GM23338 (cell line): ENCODE data around the gene CCNY. TPM values are rescaled to one million over a fixed set of nuclear protein-coding genes. Genes with fewer than 3 reads are reported as not detected.
"Not testable (repeated sequence)": the region's sequence is repeated elsewhere in the genome, so short reads cannot be mapped to it uniquely, and the experiment has no call there.

Experiments used
- ATAC-seq: fragments of 200-7000 bp; cut with Tn5 transposase; 3 replicates; pipeline ENCODE4 v1.9.1; 2020
- DNase-seq: peaks from one replicate; pipeline ENCODE4 v3.0.0-alpha.2; 2015; ENCODE audit warnings: low spot score
- H2AFZ ChIP-seq: fragments of 200-600 bp; sonication (generic); 2 replicates; pipeline ENCODE4 v1.8.0; 2016; ENCODE audit warnings: antibody characterized with exemption, mild to moderate bottlenecking, moderate library complexity
- H3F3A ChIP-seq: fragments of 200-600 bp; sonication (generic); replicated peaks from 2 replicates; pipeline ENCODE4 v1.8.0; 2017; ENCODE audit warnings: antibody characterized with exemption, mixed run types, low read depth
- H3K27ac ChIP-seq: fragments of 200-600 bp; sonication (generic); 2 replicates; pipeline ENCODE4 v1.6.1; 2016; ENCODE audit warnings: low read depth
- H3K27me3 ChIP-seq: fragments of 200-600 bp; sonication (generic); 2 replicates; pipeline ENCODE4 v1.8.0; 2016; ENCODE audit warnings: mild to moderate bottlenecking, mixed run types, moderate library complexity; ENCODE audit not compliant: insufficient read depth
- H3K36me3 ChIP-seq: fragments of 200-600 bp; sonication (generic); 2 replicates; pipeline ENCODE4 v1.8.0; 2016; ENCODE audit warnings: mild to moderate bottlenecking; ENCODE audit not compliant: insufficient read depth
- H3K4me1 ChIP-seq: fragments of 200-600 bp; sonication (generic); 2 replicates; pipeline ENCODE4 v1.8.0; 2016; ENCODE audit warnings: mild to moderate bottlenecking, moderate library complexity; ENCODE audit not compliant: insufficient read depth
- H3K4me2 ChIP-seq: fragments of 200-600 bp; sonication (generic); 2 replicates; pipeline ENCODE4 v1.7.1; 2017; ENCODE audit warnings: mixed run types
- H3K4me3 ChIP-seq: fragments of 200-600 bp; sonication (generic); 2 replicates; pipeline ENCODE4 v1.6.1; 2016; ENCODE audit warnings: mixed run types
- H3K79me2 ChIP-seq: fragments of 200-600 bp; sonication (generic); replicated peaks from 2 replicates; pipeline ENCODE4 v1.8.0; 2017; ENCODE audit warnings: mild to moderate bottlenecking; ENCODE audit not compliant: insufficient read depth
- H3K9me2 ChIP-seq: fragments of 200-600 bp; sonication (generic); 2 replicates; pipeline ENCODE4 v1.8.0; 2017; ENCODE audit not compliant: insufficient read depth
- H4K20me1 ChIP-seq: fragments of 200-600 bp; sonication (generic); replicated peaks from 2 replicates; pipeline ENCODE4 v1.8.0; 2017; ENCODE audit warnings: mild to moderate bottlenecking; ENCODE audit not compliant: insufficient read depth
- H3K27ac Mint-ChIP-seq: 2 replicates; pipeline ENCODE4 v1.8.0; 2020; ENCODE audit warnings: inconsistent platforms, mild to moderate bottlenecking, moderate library complexity, mixed read lengths
- H3K27me3 Mint-ChIP-seq: 3 replicates; pipeline ENCODE4 v1.8.0; 2022; ENCODE audit warnings: low read depth, mild to moderate bottlenecking, moderate library complexity, mixed read lengths, inconsistent platforms; ENCODE audit not compliant: insufficient read depth, poor library complexity
- H3K36me3 Mint-ChIP-seq: 3 replicates; pipeline ENCODE4 v1.8.0; 2021; ENCODE audit warnings: low read depth, mild to moderate bottlenecking, inconsistent platforms, moderate library complexity, mixed read lengths
- H3K4me1 Mint-ChIP-seq: 3 replicates; pipeline ENCODE4 v1.8.0; 2020; ENCODE audit warnings: mild to moderate bottlenecking, inconsistent platforms, mixed read lengths
- H3K4me3 Mint-ChIP-seq: 3 replicates; pipeline ENCODE4 v1.8.0; 2021; ENCODE audit warnings: moderate library complexity, mild to moderate bottlenecking, inconsistent platforms, mixed read lengths
- H3K9me3 Mint-ChIP-seq: 3 replicates; pipeline ENCODE4 v1.8.0; 2020; ENCODE audit warnings: moderate library complexity, mild to moderate bottlenecking, inconsistent platforms, mixed read lengths
- CREB1 ChIP-seq: fragments of 250-450 bp; sonication (Bioruptor Pico); IDR thresholded peaks from 2 replicates; pipeline ENCODE4 v1.5.0; 2020; ENCODE audit warnings: low read depth, mild to moderate bottlenecking, moderate library complexity
- EZH2 ChIP-seq: fragments of 200-600 bp; sonication (generic); IDR thresholded peaks from one replicate; pipeline ENCODE4 v1.8.0; 2017; ENCODE audit warnings: antibody characterized with exemption, mild to moderate bottlenecking, low read depth; ENCODE audit not compliant: unreplicated experiment
- EZH2phosphoT487 ChIP-seq: fragments of 200-600 bp; sonication (generic); IDR thresholded peaks from one replicate; pipeline ENCODE4 v1.8.1; 2018; ENCODE audit warnings: antibody characterized with exemption; ENCODE audit not compliant: unreplicated experiment
- JUNB ChIP-seq: IDR thresholded peaks from one replicate; pipeline ENCODE4 v1.6.1; 2016; ENCODE audit warnings: antibody characterized with exemption; ENCODE audit not compliant: unreplicated experiment
- NANOG ChIP-seq: IDR thresholded peaks from 2 replicates; pipeline ENCODE4 v1.6.1; 2016; ENCODE audit warnings: antibody characterized with exemption, borderline replicate concordance
- POLR2AphosphoS5 ChIP-seq: IDR thresholded peaks from 2 replicates; pipeline ENCODE4 v1.6.1; 2016; ENCODE audit warnings: antibody characterized with exemption, low read depth
- STAT1 ChIP-seq: IDR thresholded peaks from one replicate; pipeline ENCODE4 v1.6.1; 2016; ENCODE audit warnings: antibody characterized with exemption; ENCODE audit not compliant: unreplicated experiment
- ZNF114 ChIP-seq: fragments of 250-450 bp; sonication (Bioruptor Pico); IDR thresholded peaks from 2 replicates; pipeline ENCODE4 v1.5.0; 2020; ENCODE audit warnings: mild to moderate bottlenecking, moderate library complexity
- ZNF331 ChIP-seq: fragments of 250-450 bp; sonication (Bioruptor Pico); IDR thresholded peaks from 2 replicates; pipeline ENCODE4 v1.5.0; 2020; ENCODE audit warnings: low read depth, mild to moderate bottlenecking, moderate library complexity
- polyA plus RNA-seq: library from polyadenylated mRNA; unstranded; fragments of >200 nt; fragmentation: Nextera tagmentation; extraction: Ambion mirVana; gene quantifications from 2 replicates; pipeline ENCODE4 v1.2.1, GENCODE V29; 2016
- total RNA-seq: library from RNA; depleted of rRNA; stranded (reverse); fragments of >200 nt; shearing (Covaris generic); gene quantifications from 2 replicates; pipeline ENCODE4 v1.2.3, GENCODE V29; 2014
- TF ChIP-seq, protein P1 (sequence below), 2 experiments: fragments of 200-600 bp in 1 of 2; sonication (generic) in 1 of 2; conservative IDR thresholded peaks; 2 replicates each; pipeline versions ENCODE4 v1.5.1 to v1.6.1; 2016 to 2017; ENCODE audit warnings: antibody characterized with exemption in 2 of 2, low read depth in 2 of 2, mild to moderate bottlenecking in 2 of 2, moderate library complexity in 1 of 2
- TF ChIP-seq, protein P2 (sequence below): IDR thresholded peaks from 2 replicates; pipeline ENCODE4 v1.6.1; 2016; ENCODE audit warnings: antibody characterized with exemption
- TF ChIP-seq, protein P3 (sequence below): IDR thresholded peaks from one replicate; pipeline ENCODE4 v1.6.1; 2018; ENCODE audit warnings: antibody characterized with exemption; ENCODE audit not compliant: unreplicated experiment

The CCNY gene
- total and polyA plus RNA-seq, 2 experiments from 2014 or later = 14.2 to 29.0 TPM

DNA sequence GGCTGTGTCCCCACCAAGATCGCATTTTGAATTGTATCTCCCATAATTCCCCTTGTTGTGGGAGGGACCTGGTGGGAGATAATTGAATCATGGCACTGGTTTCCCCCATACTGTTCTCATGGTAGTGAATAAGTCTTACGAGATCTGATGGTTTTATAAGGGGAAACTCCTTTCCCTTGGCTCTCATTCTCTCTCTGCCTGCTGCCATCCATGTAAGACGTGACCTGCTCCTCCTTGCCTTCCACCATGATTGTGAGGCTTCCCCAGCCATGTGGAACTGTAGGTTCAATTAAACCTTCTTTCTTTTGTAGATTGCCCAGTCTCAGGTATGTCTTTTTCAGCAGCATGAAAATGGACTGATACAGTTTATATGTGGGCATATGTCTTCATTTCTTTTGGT, 201.6 kb downstream of the CCNY start:
- peaks cover 27% of the 10 kb centered on the region for H3K9me3 Mint-ChIP-seq
- not testable (repeated sequence) for H3K27ac ChIP-seq, H3K27me3 Mint-ChIP-seq, H3K9me2 ChIP-seq, H2AFZ ChIP-seq, H3K27me3 ChIP-seq, ATAC-seq, H4K20me1 ChIP-seq, H3K36me3 ChIP-seq, H3K4me3 ChIP-seq, H3K27ac Mint-ChIP-seq, DNase-seq, H3K79me2 ChIP-seq, H3K4me1 Mint-ChIP-seq, H3K4me3 Mint-ChIP-seq, H3F3A ChIP-seq, H3K4me2 ChIP-seq, H3K4me1 ChIP-seq
- H3K36me3 Mint-ChIP-seq = peaks cover 71% of the 10 kb centered on the region

DNA sequence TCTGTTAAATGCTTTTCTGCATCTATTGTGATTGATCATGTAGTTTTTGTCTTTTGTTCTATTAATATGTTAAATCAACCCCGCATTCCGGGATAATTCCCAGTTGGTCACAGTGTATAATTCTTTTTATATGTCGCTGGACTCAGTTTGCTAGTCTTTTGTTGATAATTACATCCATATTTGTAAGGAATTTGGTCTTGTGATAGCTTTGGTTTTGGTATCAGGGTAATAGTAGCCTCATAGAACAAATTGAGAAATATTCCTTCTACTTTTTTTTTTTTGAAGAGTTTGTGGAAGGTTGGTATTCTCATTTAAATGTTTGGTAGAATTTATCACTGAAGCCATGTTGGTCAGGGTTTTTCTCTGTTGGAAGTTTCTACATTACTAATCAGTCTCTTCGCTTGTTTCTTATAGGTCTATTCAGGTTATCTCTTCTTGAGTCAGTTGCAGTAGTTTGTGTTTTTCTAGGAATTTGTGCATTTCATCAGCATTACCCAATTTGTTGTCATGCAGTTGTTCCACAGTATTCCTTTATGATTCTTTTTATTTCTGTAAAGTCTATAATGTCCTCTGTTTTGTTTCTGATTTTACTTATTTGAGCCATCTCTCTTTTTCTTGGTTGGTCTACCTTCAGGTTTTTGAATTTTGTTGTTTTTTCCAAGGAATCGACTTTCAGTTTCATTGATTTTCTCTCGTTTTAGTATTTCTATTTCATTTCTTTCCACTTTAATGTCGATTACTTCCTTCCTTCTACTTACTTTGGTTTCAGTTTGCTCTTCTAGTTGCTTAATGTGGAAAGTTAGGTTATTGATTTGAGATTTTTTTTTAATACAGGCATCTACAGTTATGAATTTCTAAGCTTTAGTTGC, 204.2 kb downstream of the CCNY start:
- Histone ChIP-seq H3K27ac (no peak overlapping the region), H3K4me3 (no peak overlapping the region), H3K36me3 (no peaks in the 10 kb centered on the region), H3K27me3 (no peaks in the 10 kb centered on the region), H4K20me1 (no peaks in the 10 kb centered on the region; the same call in 1 of the 2 replicates), H2AFZ (no peak overlapping the region), H3K4me1 (peaks cover 7% of the 10 kb centered on the region; the same call in 1 of the 2 replicates), H3F3A (no peaks in the 10 kb centered on the region), H3K4me2 (no peak overlapping the region), H3K9me2 (no peaks in the 10 kb centered on the region), H3K79me2 (0 out of 2 replicates have a peak, but pooled peaks cover 5% of the 10 kb centered on the region)
- peaks cover 24% of the 10 kb centered on the region for H3K9me3 Mint-ChIP-seq
- no peak overlapping the region for H3K27ac Mint-ChIP-seq
- H3K36me3 Mint-ChIP-seq = peaks cover 48% of the 10 kb centered on the region
- H3K4me3 Mint-ChIP-seq = no peak overlapping the region
- DNase-seq (no peak), ATAC-seq (no peak)
- no peaks in the 10 kb centered on the region for H3K27me3 Mint-ChIP-seq
- peaks cover 10% of the 10 kb centered on the region; the same call in 2 of the 3 replicates for H3K4me1 Mint-ChIP-seq
- TF ChIP-seq NANOG = no peak
- TF ChIP-seq, protein P1, sequence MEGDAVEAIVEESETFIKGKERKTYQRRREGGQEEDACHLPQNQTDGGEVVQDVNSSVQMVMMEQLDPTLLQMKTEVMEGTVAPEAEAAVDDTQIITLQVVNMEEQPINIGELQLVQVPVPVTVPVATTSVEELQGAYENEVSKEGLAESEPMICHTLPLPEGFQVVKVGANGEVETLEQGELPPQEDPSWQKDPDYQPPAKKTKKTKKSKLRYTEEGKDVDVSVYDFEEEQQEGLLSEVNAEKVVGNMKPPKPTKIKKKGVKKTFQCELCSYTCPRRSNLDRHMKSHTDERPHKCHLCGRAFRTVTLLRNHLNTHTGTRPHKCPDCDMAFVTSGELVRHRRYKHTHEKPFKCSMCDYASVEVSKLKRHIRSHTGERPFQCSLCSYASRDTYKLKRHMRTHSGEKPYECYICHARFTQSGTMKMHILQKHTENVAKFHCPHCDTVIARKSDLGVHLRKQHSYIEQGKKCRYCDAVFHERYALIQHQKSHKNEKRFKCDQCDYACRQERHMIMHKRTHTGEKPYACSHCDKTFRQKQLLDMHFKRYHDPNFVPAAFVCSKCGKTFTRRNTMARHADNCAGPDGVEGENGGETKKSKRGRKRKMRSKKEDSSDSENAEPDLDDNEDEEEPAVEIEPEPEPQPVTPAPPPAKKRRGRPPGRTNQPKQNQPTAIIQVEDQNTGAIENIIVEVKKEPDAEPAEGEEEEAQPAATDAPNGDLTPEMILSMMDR (conservative IDR thresholded peaks at IDR 0.05; ENCODE audit: low read depth in 2 of 2) = no peak
- no peak for TF ChIP-seq EZH2phosphoT487
- no peak for TF ChIP-seq STAT1
- TF ChIP-seq JUNB = no peak
- no peak for TF ChIP-seq CREB1 (CRISPR knock-in tag)
- no peak for TF ChIP-seq POLR2AphosphoS5
- TF ChIP-seq EZH2 = no peak
- no peak for TF ChIP-seq ZNF114 (CRISPR knock-in tag)
- TF ChIP-seq, protein P2, sequence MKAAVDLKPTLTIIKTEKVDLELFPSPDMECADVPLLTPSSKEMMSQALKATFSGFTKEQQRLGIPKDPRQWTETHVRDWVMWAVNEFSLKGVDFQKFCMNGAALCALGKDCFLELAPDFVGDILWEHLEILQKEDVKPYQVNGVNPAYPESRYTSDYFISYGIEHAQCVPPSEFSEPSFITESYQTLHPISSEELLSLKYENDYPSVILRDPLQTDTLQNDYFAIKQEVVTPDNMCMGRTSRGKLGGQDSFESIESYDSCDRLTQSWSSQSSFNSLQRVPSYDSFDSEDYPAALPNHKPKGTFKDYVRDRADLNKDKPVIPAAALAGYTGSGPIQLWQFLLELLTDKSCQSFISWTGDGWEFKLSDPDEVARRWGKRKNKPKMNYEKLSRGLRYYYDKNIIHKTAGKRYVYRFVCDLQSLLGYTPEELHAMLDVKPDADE = no peak
- TF ChIP-seq, protein P3, sequence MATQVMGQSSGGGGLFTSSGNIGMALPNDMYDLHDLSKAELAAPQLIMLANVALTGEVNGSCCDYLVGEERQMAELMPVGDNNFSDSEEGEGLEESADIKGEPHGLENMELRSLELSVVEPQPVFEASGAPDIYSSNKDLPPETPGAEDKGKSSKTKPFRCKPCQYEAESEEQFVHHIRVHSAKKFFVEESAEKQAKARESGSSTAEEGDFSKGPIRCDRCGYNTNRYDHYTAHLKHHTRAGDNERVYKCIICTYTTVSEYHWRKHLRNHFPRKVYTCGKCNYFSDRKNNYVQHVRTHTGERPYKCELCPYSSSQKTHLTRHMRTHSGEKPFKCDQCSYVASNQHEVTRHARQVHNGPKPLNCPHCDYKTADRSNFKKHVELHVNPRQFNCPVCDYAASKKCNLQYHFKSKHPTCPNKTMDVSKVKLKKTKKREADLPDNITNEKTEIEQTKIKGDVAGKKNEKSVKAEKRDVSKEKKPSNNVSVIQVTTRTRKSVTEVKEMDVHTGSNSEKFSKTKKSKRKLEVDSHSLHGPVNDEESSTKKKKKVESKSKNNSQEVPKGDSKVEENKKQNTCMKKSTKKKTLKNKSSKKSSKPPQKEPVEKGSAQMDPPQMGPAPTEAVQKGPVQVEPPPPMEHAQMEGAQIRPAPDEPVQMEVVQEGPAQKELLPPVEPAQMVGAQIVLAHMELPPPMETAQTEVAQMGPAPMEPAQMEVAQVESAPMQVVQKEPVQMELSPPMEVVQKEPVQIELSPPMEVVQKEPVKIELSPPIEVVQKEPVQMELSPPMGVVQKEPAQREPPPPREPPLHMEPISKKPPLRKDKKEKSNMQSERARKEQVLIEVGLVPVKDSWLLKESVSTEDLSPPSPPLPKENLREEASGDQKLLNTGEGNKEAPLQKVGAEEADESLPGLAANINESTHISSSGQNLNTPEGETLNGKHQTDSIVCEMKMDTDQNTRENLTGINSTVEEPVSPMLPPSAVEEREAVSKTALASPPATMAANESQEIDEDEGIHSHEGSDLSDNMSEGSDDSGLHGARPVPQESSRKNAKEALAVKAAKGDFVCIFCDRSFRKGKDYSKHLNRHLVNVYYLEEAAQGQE = no peak
- TF ChIP-seq ZNF331 (CRISPR knock-in tag) = no peak
